ENCODE data around the gene SLC51B.
A peak's percentile ranks its signal among the peaks of the same experiment; 100 is the strongest.
"Not testable (repeated sequence)": the region's sequence is repeated elsewhere in the genome, so short reads cannot be mapped to it uniquely, and the experiment has no call there.

The SLC51B gene

GRCh38 chr15:65099336-65099735 is 54.1 kb downstream of the SLC51B start:
- no peak for DNase-seq (ENCODE audit: low read depth in 2 of 2, low spot score in 1 of 2)

DNA sequence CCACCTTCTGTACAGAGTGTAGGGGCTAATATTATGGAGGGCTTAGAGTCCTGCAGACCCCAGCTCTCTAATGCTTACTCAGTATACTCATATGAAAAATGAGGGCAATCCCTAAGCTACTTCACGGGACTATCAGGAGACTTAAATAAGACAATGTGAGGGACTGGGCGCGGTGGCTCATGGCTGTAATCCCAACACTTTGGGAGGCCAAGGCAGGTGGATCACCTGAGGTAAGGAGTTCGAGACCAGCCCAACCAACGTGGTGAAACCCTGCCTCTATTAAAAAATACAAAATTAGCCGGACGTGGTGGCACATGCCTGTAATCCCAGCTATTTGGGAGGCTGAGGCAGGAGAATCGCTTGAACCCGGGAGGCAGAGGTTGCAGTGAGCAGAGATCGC is 54.6 kb downstream of the SLC51B start:
- not testable (repeated sequence) for DNase-seq (ENCODE audit: low read depth in 2 of 2, low spot score in 1 of 2)

DNA sequence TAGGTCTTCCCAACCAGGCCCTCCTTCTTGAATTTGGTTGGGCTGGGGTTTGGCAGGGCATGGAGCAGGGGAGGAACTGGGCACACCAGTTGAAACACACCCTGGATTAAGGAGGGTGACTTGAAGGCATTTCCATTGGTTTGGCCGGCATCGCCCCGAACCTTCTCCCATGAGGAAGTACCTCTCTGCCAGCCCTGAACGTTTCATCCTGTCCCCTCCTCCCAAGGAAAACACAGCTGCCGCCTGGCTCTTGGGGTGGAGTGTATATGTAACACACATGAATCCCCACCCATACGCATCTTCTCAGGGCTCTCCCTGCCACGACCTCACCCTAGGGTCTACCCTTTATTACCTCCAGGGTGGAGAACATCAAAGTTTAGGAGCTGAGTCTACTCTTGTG is 55.3 kb downstream of the SLC51B start:
- DNase-seq (ENCODE audit: low read depth in 2 of 2, low spot score in 1 of 2), result no peak

GRCh38 chr15:65101411-65101890 is 56.3 kb downstream of the SLC51B start:
- DNase-seq (ENCODE audit: low read depth in 2 of 2, low spot score in 1 of 2), result peak; percentile 6 to 18

GRCh38 chr15:65101891-65102708 is 56.9 kb downstream of the SLC51B start:
- no peak for DNase-seq (ENCODE audit: low read depth in 2 of 2, low spot score in 1 of 2)

GRCh38 chr15:65102912-65103311 is 57.7 kb downstream of the SLC51B start:
- no peak for DNase-seq (ENCODE audit: low read depth in 2 of 2, low spot score in 1 of 2)
